BE2C (cell line): ENCODE measurements around the gene RCBTB2.

Source experiments
- DNase-seq: peaks from one replicate; pipeline ENCODE4 v3.0.0-alpha.2; 2020
- H3K27me3 ChIP-seq: fragments of 250-450 bp; sonication (Bioruptor Pico); 2 replicates; pipeline ENCODE4 v1.5.1; 2020; ENCODE audit warnings: mild to moderate bottlenecking
- H3K36me3 ChIP-seq: fragments of 250-450 bp; sonication (Bioruptor Pico); 2 replicates; pipeline ENCODE4 v1.5.1; 2020; ENCODE audit warnings: mild to moderate bottlenecking
- H3K4me1 ChIP-seq: fragments of 250-450 bp; sonication (Bioruptor Pico); 2 replicates; pipeline ENCODE4 v1.5.1; 2020
- H3K4me3 ChIP-seq: 2 replicates; pipeline ENCODE4 v1.5.1; 2011; ENCODE audit warnings: low read depth, low read length
- H3K9me3 ChIP-seq: fragments of 250-450 bp; sonication (Bioruptor Pico); 2 replicates; pipeline ENCODE4 v1.5.1; 2020
- CTCF ChIP-seq: IDR thresholded peaks from 2 replicates; pipeline ENCODE4 v1.5.1; 2012; ENCODE audit warnings: mild to moderate bottlenecking, low read depth, low read length

The RCBTB2 gene

DNA sequence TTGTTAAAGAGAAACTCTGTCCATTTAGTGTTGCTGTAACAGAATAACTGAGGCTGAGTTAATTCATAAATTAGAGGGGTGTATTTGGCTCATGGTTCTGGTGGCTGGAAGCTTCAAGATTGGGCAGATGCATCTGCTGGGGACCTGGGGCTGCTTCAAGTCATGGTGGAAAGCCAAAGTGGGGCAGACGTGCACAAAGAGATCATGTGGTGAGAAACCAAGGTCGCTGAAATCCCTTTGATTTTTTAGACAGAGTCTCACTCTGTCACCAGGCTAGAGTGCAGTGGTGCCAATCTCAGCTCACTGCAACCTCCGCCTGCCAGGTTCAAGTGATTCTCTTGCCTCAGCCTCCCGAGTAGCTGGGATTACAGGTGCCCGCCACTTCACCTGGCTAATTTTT is 46.0 kb downstream of the RCBTB2 start:
- DNase-seq = no peak
- no peak for TF ChIP-seq CTCF
- H3K36me3 ChIP-seq = peaks cover 10% of the 10 kb centered on the region
- H3K9me3 ChIP-seq = no peaks in the 10 kb centered on the region
- peaks cover 2% of the 10 kb centered on the region; the same call in 1 of the 2 replicates for H3K4me1 ChIP-seq
- H3K27me3 ChIP-seq = no peaks in the 10 kb centered on the region
- H3K4me3 ChIP-seq = no peak overlapping the region

DNA sequence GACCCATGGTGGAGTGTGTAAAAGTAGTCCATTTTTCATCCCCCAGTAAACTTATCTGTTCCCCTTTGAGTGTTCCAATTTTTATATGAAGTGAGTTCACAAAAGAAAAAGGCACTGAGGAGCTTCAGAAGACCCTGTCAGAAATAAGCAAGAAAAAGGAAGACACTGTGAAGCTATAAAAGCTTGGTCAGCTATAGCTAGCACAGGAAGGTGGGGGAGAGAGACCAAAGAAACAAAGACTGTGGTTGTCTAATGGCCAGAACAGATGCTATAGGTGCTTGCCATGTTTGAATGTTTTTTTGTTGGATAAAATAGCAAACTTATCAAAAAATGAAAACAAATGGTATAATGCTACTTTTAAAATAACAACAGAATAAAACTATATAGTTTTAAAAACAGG is 46.5 kb downstream of the RCBTB2 start:
- Histone ChIP-seq H3K4me3 (no peak overlapping the region), H3K4me1 (no peaks in the 10 kb centered on the region), H3K36me3 (peaks cover 10% of the 10 kb centered on the region), H3K27me3 (no peaks in the 10 kb centered on the region), H3K9me3 (no peaks in the 10 kb centered on the region)
- no peak for TF ChIP-seq CTCF
- DNase-seq = no peak

- Histone ChIP-seq H3K4me3 (no peak overlapping the region), H3K4me1 (no peaks in the 10 kb centered on the region), H3K27me3 (no peaks in the 10 kb centered on the region), H3K36me3 (peaks cover 10% of the 10 kb centered on the region), H3K9me3 (no peaks in the 10 kb centered on the region)
- DNase-seq = no peak
- TF ChIP-seq CTCF = no peak
These were observed 47.4 kb downstream of the RCBTB2 start for GRCh38 chr13:48485432-48485831.

- peaks cover 17% of the 10 kb centered on the region for H3K36me3 ChIP-seq
- no peaks in the 10 kb centered on the region for H3K9me3 ChIP-seq
- H3K27me3 ChIP-seq = no peaks in the 10 kb centered on the region
- no peak for TF ChIP-seq CTCF
- H3K4me3 ChIP-seq = no peak overlapping the region
- no peak for DNase-seq
- H3K4me1 ChIP-seq = no peaks in the 10 kb centered on the region
These were observed 49.3 kb downstream of the RCBTB2 start for GRCh38 chr13:48483575-48483974.

DNA sequence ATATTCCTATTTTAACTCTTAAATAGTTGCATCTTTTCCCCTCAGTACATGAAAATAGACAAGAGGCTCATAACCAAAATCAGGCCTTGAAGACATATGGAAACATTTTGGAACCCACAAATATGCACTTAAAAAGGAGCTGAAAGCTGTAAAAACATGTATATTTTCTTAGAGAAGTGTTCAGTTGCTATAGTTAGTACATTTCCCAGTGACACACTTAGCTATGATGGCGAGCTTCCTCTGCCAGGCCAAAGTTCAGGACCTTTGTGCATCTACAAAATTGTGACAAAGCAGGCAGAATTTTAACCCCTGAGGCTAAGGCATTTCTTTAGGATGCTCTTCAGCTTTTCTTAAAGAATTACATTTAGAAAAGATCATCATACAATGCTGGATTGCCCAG is 54.5 kb downstream of the RCBTB2 start:
- Histone ChIP-seq H3K36me3 (peaks cover 13% of the 10 kb centered on the region), H3K27me3 (no peaks in the 10 kb centered on the region)
- no peak for DNase-seq

More for the DNA sequence above, 54.5 kb downstream of the RCBTB2 start:
- no peak overlapping the region for H3K4me3 ChIP-seq
- no peaks in the 10 kb centered on the region for H3K9me3 ChIP-seq
- H3K4me1 ChIP-seq = no peaks in the 10 kb centered on the region
- no peak for TF ChIP-seq CTCF
